PC-9 (cell line): ENCODE measurements around the gene AUTS2. TPM values are rescaled to one million over a fixed set of nuclear protein-coding genes. Genes with fewer than 3 reads are reported as not detected.
"Not testable (repeated sequence)": the region's sequence is repeated elsewhere in the genome, so short reads cannot be mapped to it uniquely, and the experiment has no call there.

ENCODE experiments used
- BruUV-seq: library from RNA; stranded (reverse); fragments of 400-500 nt; replicated peaks from 2 replicates; lab custom pipeline; 2021; lab: Mats Ljungman, UMichigan
- CTCF ChIA-PET: fragments of 300-600 bp; sonication (Branson Sonifier 250); formaldehyde crosslinking; loops from one replicate; lab custom pipeline; 2022; ENCODE audit warnings: antibody characterized with exemption; lab: Charles Lee
- POLR2A ChIA-PET: fragments of 300-600 bp; sonication (Branson Sonifier 250); formaldehyde crosslinking; loops from one replicate; lab custom pipeline; 2022; ENCODE audit warnings: antibody characterized with exemption; ENCODE audit not compliant: unreplicated experiment; lab: Charles Lee
- DNase-seq, 2 experiments: peaks; one replicate each; pipeline versions ENCODE4 v3.0.0 to v3.0.0-alpha.2; 2015 to 2022; ENCODE audit warnings: mixed read lengths in 1 of 2
- H2AFZ ChIP-seq: fragments of 200-600 bp; sonication (generic); 2 replicates; pipeline ENCODE4 v1.8.1; 2017; ENCODE audit warnings: antibody characterized with exemption
- H3F3A ChIP-seq: fragments of 200-600 bp; sonication (generic); 2 replicates; pipeline ENCODE4 v1.8.1; 2017; ENCODE audit warnings: antibody characterized with exemption, mild to moderate bottlenecking, low read depth; ENCODE audit not compliant: insufficient read depth
- H3K27ac ChIP-seq: fragments of 200-600 bp; sonication (generic); 2 replicates; pipeline ENCODE4 v1.6.1; 2016; ENCODE audit warnings: mixed run types
- H3K27me3 ChIP-seq: fragments of 200-600 bp; sonication (generic); 2 replicates; pipeline ENCODE4 v1.6.1; 2016; ENCODE audit warnings: low read depth, mixed run types; ENCODE audit not compliant: insufficient read depth
- H3K36me3 ChIP-seq: fragments of 200-600 bp; sonication (generic); 2 replicates; pipeline ENCODE4 v1.6.1; 2016; ENCODE audit warnings: low read depth, mixed run types
- H3K4me1 ChIP-seq: fragments of 200-600 bp; sonication (generic); replicated peaks from 2 replicates; pipeline ENCODE4 v1.6.1; 2016; ENCODE audit warnings: mixed run types; ENCODE audit not compliant: insufficient read depth
- H3K4me2 ChIP-seq: fragments of 200-600 bp; sonication (generic); 2 replicates; pipeline ENCODE4 v1.6.1; 2017; ENCODE audit warnings: mixed run types
- H3K4me3 ChIP-seq: fragments of 200-600 bp; sonication (generic); 2 replicates; pipeline ENCODE4 v1.6.1; 2016; ENCODE audit warnings: mixed run types
- H3K79me2 ChIP-seq: fragments of 200-600 bp; sonication (generic); 2 replicates; pipeline ENCODE4 v1.6.1; 2017; ENCODE audit warnings: low read depth, mixed run types
- H3K9me2 ChIP-seq: fragments of 200-600 bp; sonication (generic); 2 replicates; pipeline ENCODE4 v1.8.1; 2017; ENCODE audit warnings: mild to moderate bottlenecking; ENCODE audit not compliant: insufficient read depth
- H3K9me3 ChIP-seq: fragments of 200-600 bp; sonication (generic); 2 replicates; pipeline ENCODE4 v1.8.1; 2016; ENCODE audit warnings: low read depth; ENCODE audit not compliant: insufficient read depth
- H4K20me1 ChIP-seq: fragments of 200-600 bp; sonication (generic); 2 replicates; pipeline ENCODE4 v1.8.1; 2017; ENCODE audit not compliant: insufficient read depth
- EZH2 ChIP-seq: fragments of 200-600 bp; sonication (generic); IDR thresholded peaks from 2 replicates; pipeline ENCODE4 v1.8.0; 2017; ENCODE audit warnings: antibody characterized with exemption, low read depth
- intact Hi-C: fragments of 100-400 bp; cut with micrococcal nuclease; formaldehyde crosslinking; loops from one replicate; pipeline ENCODE4 v1.10.0; 2022; ENCODE audit not compliant: unreplicated experiment
- total RNA-seq: library from RNA; stranded (reverse); gene quantifications from 2 replicates; pipeline ENCODE4 v1.2.3, GENCODE V29; 2021
- TF ChIP-seq, protein P1 (sequence below): fragments of 200-600 bp; sonication (generic); conservative IDR thresholded peaks from 2 replicates; pipeline ENCODE4 v1.6.1; 2017; ENCODE audit warnings: mixed run types, antibody characterized with exemption, mild to moderate bottlenecking, moderate library complexity

Gene AUTS2
- total RNA-seq, 1 experiment from 2014 or later: not detected

GRCh38 chr7:69781412-69781846 lies 183.2 kb downstream of the AUTS2 start:
- Histone ChIP-seq H3K9me2 (no peaks in the 10 kb centered on the region), H3K79me2 (no peaks in the 10 kb centered on the region), H3K9me3 (no peaks in the 10 kb centered on the region), H3F3A (peaks cover 3% of the 10 kb centered on the region; the same call in 1 of the 2 replicates), H3K27me3 (no peaks in the 10 kb centered on the region), H3K4me3 (no peak overlapping the region), H3K4me1 (peaks cover 23% of the 10 kb centered on the region), H3K4me2 (peak overlapping the region; percentile 53; the same call in 1 of the 2 replicates), H3K36me3 (no peaks in the 10 kb centered on the region), H2AFZ (no peak overlapping the region), H4K20me1 (no peaks in the 10 kb centered on the region), H3K27ac (no peak overlapping the region)
- no peak for DNase-seq
- ChIA-PET POLR2A (no interaction called here), CTCF (no interaction called here)
- intact Hi-C loops: loop anchor here (2.0 kb wide), 1 partner anchor 19 kb away; no protein-coding TSS in a partner anchor
- TF ChIP-seq EZH2: no peak
- TF ChIP-seq, protein P1, sequence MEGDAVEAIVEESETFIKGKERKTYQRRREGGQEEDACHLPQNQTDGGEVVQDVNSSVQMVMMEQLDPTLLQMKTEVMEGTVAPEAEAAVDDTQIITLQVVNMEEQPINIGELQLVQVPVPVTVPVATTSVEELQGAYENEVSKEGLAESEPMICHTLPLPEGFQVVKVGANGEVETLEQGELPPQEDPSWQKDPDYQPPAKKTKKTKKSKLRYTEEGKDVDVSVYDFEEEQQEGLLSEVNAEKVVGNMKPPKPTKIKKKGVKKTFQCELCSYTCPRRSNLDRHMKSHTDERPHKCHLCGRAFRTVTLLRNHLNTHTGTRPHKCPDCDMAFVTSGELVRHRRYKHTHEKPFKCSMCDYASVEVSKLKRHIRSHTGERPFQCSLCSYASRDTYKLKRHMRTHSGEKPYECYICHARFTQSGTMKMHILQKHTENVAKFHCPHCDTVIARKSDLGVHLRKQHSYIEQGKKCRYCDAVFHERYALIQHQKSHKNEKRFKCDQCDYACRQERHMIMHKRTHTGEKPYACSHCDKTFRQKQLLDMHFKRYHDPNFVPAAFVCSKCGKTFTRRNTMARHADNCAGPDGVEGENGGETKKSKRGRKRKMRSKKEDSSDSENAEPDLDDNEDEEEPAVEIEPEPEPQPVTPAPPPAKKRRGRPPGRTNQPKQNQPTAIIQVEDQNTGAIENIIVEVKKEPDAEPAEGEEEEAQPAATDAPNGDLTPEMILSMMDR: no peak
- no TSS peak for BruUV-seq

DNA sequence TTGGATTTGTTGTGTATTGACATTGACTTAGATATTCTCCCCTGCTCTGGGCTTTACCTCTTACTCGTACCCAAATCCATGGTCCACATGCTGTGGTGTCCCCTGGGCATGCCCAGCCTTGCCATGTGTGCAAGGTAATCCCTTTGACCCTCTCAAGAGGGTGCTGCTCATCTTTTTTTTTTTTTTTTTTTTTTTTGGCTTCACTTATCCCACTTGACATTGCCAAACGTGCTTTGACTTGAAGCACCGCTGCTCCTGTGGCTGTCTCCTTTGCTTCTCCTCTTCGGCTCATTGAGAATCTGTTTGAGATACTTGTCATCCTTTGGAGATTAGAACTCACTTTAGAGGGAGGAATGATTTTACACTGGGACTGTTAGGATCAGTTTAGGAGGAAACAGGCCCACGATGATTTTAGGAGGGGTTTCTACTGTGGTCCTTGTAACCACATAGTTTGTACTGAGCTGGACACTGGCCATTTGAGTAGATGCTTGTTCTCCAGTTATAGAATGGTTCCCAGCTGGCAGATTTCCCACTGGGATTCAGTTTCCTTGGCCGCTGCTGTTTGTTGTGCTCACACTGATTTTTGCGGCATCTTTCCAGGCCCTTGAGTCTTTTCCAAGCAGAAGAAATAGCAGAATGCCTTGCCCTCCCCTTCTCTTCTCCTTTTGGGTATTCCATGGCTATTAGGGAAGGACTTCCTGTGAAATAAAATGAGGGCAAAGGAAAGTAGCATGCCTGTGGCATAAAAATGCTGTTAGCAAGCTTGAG lies 184.8 kb downstream of the AUTS2 start:
- ChIA-PET CTCF (no interaction called here), POLR2A (no interaction called here)
- no TSS peak for BruUV-seq
- Histone ChIP-seq H3K4me2 (no peak overlapping the region), H3K27me3 (no peaks in the 10 kb centered on the region), H3K4me3 (no peak overlapping the region), H3K79me2 (no peaks in the 10 kb centered on the region), H3K9me2 (no peaks in the 10 kb centered on the region), H3F3A (no peaks in the 10 kb centered on the region), H3K4me1 (peaks cover 23% of the 10 kb centered on the region), H3K9me3 (no peaks in the 10 kb centered on the region), H2AFZ (no peak overlapping the region), H3K27ac (no peak overlapping the region), H3K36me3 (no peaks in the 10 kb centered on the region), H4K20me1 (no peaks in the 10 kb centered on the region)
- no peak for DNase-seq
- intact Hi-C loops: no loop called here
- TF ChIP-seq, protein P1: no peak
- TF ChIP-seq EZH2: no peak

DNA sequence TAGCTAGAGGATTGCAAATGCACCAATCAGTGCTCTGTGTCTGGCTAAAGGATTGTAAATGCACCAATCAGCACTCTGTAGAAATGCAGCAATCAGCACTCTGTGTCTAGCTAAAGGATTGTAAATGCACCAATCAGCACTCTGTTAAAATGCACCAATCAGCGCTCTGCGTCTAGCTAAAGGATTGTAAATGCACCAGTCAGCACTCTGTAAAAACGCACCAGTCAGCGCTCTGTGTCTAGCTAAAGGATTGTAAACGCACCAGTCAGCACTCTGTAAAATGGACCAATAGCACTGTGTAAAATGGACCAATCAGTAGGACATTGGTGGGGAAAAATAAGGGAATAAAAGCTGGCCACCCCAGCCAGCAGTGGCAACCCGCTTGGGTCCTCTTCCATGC lies 187.9 kb downstream of the AUTS2 start:
- intact Hi-C loops, H3K4me1 ChIP-seq, BruUV-seq, H3F3A ChIP-seq, H3K27me3 ChIP-seq, DNase-seq, POLR2A ChIA-PET, H3K27ac ChIP-seq, H3K36me3 ChIP-seq, H3K9me3 ChIP-seq, H3K79me2 ChIP-seq, H3K4me2 ChIP-seq, H2AFZ ChIP-seq, CTCF ChIA-PET, H4K20me1 ChIP-seq, H3K9me2 ChIP-seq, H3K4me3 ChIP-seq: not testable (repeated sequence)
